SKM-1 treated with dmso at 0.1 percent for 144 hours (cell line): ENCODE data around the gene MPP3.
"Not testable (repeated sequence)": the region's sequence is repeated elsewhere in the genome, so short reads cannot be mapped to it uniquely, and the experiment has no call there.

Experiments
- DNase-seq: peaks from one replicate; lab custom pipeline; 2025; ENCODE audit not compliant: unreplicated experiment; lab: John Stamatoyannopoulos, UW

The MPP3 gene

DNA sequence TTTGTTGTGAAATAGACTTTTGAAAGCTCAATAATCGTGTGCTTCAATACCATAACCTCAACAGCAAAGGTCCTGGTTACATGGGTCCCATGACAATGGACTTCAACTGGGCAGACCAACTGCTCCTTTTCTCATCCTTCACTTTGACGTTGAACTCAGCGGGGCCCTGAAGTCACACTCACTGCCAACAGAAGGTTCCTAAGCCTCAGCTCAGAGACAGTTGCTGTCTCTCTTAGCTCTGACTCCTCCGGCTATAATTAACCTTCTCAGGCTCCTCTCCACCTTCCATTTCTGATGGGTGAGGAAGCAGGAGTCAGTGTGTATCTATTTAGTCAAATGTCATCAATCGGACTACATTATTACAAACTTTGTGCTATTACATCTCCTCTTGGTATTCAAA is 23.8 kb downstream of the MPP3 start:
- DNase-seq: no peak

GRCh38 chr17:43808076-43808475 is 24.9 kb downstream of the MPP3 start:
- no peak for DNase-seq

GRCh38 chr17:43805117-43805516 is 27.8 kb downstream of the MPP3 start:
- DNase-seq: no peak

GRCh38 chr17:43803758-43804157 is 29.2 kb downstream of the MPP3 start:
- DNase-seq: no peak

DNA sequence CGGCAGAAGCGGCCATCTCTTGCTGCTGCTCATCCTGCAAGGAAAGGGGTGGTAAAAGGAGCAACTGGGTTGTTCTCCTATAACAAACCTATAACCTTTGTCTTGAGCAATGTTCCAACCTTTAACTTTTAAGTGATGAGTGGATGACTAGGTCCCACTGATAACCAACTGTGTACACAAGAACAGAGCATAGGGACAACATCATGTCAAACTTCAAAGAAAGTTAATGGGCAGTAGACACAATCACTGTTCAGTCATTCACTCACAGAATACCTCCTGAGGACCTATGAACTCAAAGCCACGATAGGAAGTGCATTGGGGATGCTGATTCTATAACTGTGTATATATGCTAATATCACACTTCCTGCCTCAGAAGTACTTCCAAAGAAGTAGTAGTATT is 31.1 kb downstream of the MPP3 start:
- DNase-seq: no peak

- DNase-seq: no peak
Measured at GRCh38 chr17:43800736-43801135, 32.2 kb downstream of the MPP3 start.

GRCh38 chr17:43799047-43799446 is 33.9 kb downstream of the MPP3 start:
- DNase-seq: no peak

DNA sequence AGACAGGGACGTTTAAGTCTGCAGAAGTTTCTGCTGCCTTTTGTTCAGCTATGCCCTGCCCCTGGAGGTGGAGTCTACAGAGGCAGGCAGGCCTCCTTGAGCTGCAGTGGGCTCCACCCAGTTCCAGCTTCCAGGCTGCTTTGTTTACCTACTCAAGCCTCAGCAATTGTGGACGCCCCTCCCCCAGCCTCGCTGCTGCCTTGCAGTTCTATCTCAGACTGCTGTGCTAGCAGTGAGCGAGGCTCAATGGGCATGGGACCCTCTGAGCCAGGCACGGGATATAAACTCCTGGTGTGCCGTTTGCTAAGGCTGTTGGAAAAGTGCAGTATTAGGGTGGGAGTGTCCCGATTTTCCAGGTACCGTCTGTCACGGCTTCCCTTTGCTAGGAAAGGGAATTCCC is 34.9 kb downstream of the MPP3 start:
- DNase-seq: not testable (repeated sequence)

GRCh38 chr17:43792668-43793067 is 40.3 kb downstream of the MPP3 start:
- DNase-seq: not testable (repeated sequence)

GRCh38 chr17:43791589-43791988 is 41.4 kb downstream of the MPP3 start:
- DNase-seq: no peak

DNA sequence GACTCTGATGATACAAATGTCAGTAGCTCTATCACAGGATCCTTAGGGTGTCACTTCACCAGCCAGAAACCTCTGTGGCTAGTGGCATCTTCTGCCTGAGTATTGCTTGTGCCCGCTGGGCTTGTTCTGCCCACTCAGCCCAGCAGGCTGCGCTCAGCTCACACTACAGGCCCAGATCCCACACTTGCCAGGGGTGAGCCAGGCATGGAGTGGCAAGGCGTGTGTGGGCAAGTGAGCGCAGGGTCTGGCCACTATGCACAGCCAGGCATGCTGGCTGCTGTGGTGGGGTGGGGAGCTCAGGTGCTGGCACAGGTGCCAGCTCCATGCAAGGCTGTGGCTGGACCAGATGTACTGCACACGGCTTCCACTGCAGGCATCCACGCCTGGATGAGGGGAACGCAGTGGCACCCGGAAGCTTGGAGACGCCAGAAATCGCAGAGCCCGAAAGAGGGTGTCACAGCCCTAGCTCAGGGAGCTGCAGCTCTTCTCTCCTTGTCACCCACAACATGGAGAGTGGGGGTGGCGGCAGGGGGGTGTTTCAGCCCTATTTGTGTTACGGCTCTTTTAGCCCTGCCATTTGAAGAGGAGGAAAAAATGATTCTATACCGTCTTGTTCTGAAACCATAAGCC is 42.5 kb downstream of the MPP3 start:
- DNase-seq: no peak

DNA sequence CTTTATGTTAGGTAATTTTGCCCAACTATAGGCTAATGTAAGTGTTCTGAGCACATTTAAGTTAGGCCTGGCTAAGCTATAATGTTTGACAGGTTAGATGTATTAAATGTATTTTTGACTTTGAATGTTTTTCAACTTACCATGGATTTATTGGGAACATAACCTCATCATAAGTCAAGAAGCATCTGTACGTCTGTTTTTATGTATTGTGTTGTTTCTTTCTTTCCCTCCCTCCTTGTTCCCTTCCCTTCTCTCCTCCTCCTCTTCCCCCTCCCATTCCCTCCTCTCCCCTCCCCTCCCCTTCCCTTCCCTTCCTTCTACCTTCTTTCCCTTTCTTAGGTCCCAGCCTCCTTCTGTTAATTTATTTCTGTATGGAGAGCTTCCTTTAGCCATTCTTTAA is 43.5 kb downstream of the MPP3 start:
- no peak for DNase-seq

DNA sequence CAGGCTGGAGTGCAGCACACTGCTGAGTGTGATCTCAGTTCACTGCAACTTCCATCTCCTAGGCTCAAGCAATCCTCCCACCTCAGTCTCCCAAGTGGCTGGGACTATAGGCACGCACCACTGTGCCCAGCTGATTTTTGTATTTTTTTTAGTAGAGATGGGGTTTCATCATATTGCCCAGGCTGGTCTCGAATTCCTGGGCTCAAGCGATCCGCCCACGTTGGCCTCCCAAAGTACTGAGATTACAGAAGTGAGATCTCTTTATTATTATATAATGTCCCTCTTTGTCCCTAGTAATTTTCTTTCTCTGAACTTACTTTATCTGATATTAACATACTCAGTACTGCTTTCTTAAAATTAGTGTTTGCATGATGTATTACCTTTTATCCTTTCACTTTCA is 44.4 kb downstream of the MPP3 start:
- no peak for DNase-seq

DNA sequence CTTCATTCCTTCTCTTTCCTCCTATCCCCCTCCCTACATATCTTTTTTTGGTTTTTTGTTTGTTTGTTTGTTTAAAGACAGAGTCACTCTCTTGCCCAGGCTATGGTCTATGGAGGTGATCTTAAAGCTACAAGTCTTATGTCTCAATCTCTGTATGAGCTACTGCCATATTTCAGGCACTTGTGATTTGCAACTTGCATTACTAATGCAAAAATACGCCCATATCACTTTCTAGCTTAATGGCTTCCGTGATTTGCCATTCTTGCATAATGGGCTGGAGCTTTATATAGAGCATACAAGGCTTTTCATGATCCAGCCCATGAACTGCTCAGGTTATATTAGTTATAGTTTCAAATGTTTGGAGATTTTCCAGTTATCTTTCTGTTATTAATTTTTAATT is 45.2 kb downstream of the MPP3 start:
- no peak for DNase-seq

- no peak for DNase-seq
Measured at GRCh38 chr17:43784628-43785101, 48.3 kb downstream of the MPP3 start.

DNA sequence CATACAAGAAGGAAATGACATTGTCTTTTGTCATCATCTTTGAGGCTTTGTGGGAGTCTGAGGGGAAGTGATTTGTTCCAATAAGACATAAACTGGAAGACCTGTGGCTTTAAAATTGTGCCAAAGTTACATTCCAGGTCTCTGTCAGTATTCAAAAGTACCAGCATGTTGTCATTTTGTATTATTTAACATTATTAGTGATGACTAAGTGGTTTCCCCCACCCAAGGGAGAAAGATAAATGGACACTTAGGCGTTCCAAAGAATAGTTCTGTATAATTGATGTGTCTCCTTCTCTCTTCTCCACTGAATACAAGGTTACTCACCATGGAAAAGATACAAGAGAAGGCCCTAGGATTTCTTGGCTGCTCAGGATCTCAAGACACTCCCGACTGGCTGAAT is 48.9 kb downstream of the MPP3 start:
- no peak for DNase-seq

DNA sequence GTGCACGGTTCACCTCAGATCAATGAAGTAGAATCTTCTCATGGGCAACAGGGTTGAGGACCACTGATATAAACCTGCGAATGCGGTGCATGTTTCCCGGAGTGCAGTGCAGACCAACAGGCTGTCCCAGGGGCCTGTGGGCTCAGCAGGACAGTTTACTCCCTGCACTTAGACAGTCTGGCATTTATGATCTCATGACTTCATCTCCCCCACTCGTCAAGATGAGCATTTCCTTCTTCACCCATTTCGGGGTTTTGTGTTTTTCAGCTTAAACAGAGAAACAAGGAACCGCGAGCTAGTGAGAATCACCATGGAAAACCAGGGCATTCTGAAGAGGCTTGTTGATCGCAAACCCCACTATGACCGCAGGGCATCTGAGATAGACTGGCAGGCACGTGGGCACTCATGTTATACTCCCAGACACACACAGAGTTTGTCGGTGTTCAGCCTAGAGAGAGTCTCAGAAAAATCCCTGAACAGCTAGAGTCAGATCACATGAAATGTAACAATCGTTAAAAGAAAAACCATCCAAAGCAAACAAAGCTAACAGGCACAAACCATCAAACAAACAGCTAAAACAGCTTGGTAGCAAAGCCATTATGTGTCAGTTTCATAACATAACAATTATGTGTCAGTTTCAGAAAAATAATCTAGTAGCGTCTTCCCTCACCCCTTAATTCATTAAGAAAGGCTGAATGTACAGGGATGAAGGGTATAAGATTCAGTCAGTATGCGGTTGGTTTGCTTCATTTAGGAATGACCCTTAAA is 49.8 kb downstream of the MPP3 start:
- DNase-seq: no peak

DNA sequence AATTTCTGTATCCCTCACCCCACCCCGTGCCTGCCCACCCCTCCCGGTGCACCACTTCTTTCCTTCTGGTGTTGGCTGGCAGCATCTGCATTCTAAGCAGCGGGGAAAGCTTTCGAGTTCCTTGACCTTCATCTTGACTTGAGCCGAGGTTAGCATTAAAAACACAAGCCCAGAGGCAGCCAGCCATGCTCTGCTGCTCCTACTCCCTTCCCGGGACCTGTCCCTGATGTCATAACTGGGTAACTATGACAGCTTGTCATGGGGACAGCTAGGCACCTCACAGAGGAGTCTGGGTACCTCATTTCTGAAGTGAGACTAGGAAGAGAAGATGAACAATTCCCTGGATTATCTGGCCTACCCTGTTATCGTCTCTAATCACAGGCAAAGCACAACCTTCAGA is 52.8 kb downstream of the MPP3 start, which contains the start of gene CFAP97D1:
Gene CFAP97D1, plus strand, starts transcription at position 301 of the 400 bp plus-strand sequence. Its CDS starts 28 bp downstream, at position 329.
- DNase-seq: no peak

GRCh38 chr17:43779145-43780125 is 53.5 kb downstream of the MPP3 start:
- DNase-seq: peak; percentile 68

DNA sequence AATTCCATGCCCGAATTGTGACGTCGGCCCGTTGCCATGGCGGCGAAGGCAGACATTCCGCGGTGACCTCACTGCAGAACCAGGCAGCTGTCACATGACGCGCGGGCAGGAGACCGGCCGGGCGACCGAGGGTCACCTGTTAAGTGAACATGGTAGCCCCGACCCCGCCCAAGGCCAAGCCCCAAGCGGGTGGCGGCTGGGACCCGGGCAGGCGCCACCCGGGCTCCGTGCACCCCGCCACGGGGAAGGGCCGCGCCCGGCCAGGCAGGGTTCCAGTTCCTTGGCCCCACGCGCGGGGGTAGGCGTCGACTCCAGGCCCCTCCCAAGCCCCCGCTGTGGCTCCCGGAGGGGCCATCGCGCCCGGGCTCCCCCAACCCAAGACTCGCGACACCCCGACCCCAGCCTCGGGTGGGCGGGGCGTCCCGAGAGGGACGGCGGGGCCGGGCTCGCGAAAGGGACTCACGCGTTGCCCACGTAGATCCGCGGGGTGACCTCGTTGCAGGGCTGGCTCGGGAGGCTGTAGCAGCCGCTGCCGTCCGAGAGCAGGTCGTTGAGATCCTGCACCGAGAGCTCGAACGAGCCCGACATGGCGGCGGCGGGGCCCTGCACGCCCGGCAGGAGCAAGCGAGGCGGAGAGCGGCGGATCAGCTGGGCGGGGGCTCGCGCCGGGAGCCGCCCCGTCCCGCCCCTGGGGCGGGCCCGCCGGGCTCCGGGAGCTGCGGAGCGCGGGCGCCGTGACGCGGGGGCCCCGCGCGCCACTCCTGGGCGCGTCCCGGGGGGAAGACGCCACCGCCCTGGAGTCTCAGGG is 54.4 kb downstream of the MPP3 start, which contains the start of gene DUSP3:
Gene DUSP3, minus strand, starts transcription at position 641 of the 808 bp plus-strand sequence. Its CDS starts 53 bp downstream, at position 588.
- DNase-seq: peak; percentile 59
